ENCODE measurements around the gene OR10A6.

Gene OR10A6

GRCh38 chr11:7909585-7910285 is 21.3 kb downstream of the OR10A6 start:
- DNase-seq (ENCODE audit: low spot score), result no peak

- DNase-seq (ENCODE audit: low spot score), result no peak
Observed at GRCh38 chr11:7907121-7907520, 23.9 kb downstream of the OR10A6 start.

GRCh38 chr11:7906481-7906880 is 24.6 kb downstream of the OR10A6 start:
- DNase-seq (ENCODE audit: low spot score), result no peak

DNA sequence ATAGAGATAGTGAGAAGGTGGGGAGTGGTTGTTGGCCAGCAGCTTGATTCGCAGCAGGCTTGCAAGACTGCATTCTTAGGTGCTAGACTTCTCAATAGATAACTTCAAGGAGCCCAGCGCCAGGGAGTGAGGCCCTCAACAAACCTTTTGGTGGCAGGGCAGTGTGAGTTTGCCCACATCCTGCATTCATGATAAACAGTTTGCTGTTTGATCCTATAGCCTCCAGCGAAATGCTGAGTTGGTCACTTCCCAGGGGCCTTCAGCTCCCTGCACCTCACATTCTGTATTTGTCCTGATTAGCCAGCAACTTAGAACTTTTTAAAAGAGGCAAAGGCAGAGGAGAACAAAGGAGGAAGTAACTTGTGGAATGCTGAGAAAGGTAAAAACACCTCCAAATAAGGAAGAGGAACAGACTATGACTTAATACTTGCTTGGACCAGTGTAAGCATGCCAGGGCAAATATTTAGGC is 25.1 kb downstream of the OR10A6 start:
- DNase-seq (ENCODE audit: low spot score), result no peak

GRCh38 chr11:7905549-7905948 is 25.5 kb downstream of the OR10A6 start:
- DNase-seq (ENCODE audit: low spot score), result no peak

GRCh38 chr11:7904917-7905316 is 26.2 kb downstream of the OR10A6 start:
- DNase-seq (ENCODE audit: low spot score), result no peak

- no peak for DNase-seq (ENCODE audit: low spot score)
Observed at GRCh38 chr11:7903940-7904339, 27.1 kb downstream of the OR10A6 start.

DNA sequence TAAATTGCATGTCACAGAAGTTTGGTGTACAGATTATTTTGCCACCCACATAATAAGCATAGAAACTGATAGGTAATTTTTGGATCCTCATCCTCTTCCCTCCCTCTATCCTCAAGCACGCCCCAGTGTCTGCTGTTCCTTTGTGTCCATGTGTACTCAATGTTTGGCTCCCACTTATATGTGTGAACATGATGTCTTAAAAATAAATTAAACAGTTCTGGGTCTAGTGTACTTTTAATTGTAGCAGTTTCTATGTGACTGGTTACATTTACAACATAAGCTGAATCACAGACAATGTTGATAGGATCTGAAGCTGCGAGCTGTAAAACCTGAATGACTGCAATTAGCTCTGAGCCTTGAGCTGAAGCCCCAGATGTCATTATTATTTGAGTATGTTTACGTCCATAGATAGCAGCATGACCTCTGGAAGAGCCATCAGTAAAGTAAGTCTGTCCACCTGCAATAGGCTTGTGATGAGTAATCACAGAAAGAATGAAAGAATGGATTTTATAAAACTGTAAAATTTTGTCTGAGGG is 29.7 kb downstream of the OR10A6 start:
- DNase-seq (ENCODE audit: low spot score), result no peak

GRCh38 chr11:7900686-7901085 is 30.4 kb downstream of the OR10A6 start:
- DNase-seq (ENCODE audit: low spot score), result no peak

DNA sequence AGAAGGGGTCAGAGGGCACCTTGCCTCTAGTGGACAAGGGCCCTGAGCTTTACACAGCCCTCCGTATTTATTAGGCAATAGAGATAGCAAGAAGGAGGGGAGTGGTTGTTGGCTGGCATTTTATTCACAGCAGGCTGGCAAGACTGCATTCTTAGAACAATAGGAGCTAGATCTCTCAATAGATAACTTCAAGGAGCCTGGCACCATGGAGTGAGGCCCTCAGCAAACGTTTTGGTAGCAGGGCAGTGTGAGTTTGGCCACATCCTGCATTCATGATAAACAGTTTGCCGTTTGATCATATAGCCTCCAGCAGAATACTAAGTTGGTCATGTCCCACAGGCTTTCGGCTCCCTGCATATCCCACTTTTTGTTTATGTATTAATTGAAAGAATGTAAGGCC is 31.6 kb downstream of the OR10A6 start:
- DNase-seq (ENCODE audit: low spot score), result no peak

GRCh38 chr11:7898666-7899283 is 32.3 kb downstream of the OR10A6 start:
- no peak for DNase-seq (ENCODE audit: low spot score)

DNA sequence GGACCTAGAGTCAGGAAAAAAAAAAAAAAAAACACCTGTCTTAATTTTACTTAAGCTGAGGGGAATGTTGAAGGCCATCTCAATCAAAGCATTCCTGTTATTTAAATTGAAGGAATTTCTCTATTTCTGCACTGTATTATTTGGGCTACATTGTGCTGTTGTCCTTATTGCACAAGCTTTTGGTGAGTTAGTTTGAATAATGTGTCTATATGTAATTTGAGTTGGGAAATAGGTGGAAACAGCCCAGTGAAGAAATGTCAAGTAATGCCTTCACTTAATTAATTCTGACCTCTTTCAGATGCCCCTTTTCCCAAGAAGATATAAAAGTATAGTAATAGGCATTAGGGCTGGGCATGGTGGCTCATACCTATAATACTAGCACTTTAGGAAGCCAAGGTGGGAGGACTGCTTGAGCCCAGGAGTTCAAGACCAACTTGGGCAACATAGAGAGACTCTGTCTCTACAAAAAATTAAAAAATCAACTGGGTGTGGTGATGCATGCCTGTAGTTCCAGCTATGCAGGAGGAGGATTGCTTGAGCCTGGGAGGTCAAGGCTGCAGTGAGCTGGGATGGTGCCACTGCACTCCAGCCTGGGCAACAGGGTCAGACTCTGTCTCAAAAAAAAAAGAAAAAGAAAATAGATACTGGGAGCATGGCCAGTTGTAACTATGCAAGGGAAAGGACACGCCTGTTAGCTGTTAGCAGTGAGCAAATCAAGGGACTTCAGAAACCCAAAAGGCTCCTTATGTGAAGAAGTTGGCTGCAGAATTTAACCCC is 34.9 kb downstream of the OR10A6 start:
- DNase-seq (ENCODE audit: low spot score), result no peak

DNA sequence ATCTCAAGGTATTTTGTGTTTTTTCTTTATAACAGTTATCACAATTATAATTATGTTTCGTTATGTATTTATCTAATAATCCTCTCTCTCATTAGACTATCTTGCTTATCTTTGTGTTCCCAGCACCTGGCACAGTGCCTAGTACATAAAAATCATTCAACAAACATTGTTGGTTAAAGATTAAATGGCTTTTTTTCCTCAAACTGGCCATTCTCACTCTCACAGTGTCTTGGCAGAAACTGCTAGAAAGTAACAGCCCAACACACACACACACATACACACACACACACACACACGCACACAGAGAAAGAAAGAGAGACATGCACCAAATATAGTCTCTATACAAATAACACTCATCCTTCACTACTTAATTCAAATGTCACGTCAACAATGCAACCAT is 36.8 kb downstream of the OR10A6 start:
- no peak for DNase-seq (ENCODE audit: low spot score)

DNA sequence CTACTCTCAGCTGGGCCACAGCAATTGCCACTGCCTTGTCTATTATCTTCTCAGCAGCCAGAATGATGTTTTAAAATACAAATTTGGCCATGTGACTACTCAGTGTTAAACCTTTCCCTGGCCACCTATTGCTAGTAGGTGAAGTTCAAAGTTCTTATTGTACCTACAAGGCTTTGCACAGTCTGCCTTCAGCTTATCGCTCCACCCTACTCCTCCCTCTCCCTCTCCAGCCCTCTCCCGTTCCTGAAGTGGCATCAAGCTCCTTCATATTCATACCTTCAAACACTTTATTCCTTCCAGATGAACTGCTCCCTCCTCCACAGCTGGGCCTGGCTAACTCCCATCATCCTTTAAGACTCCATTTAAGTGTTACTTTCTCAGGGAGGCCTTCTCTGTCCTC is 37.3 kb downstream of the OR10A6 start:
- no peak for DNase-seq (ENCODE audit: low spot score)

DNA sequence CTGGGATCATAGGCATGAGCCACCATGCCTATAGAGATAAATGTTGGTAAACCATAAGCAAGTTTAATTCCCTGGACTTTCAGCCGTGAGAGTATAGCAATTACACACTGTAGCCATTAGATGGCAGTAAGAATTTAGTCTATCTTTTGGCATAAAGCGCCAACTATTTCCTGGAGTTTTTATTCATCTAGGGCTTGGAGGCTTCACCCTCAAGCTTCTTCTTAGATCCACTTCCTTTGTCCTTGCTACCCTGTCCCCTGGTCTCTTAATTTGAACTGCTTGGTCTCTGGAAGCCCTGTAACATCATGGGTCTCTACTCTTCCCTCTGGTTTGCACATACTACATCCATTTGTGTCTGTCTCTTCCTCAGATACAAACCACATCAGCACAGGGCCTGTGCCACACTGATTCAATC is 38.2 kb downstream of the OR10A6 start:
- DNase-seq (ENCODE audit: low spot score), result peak; percentile 41

DNA sequence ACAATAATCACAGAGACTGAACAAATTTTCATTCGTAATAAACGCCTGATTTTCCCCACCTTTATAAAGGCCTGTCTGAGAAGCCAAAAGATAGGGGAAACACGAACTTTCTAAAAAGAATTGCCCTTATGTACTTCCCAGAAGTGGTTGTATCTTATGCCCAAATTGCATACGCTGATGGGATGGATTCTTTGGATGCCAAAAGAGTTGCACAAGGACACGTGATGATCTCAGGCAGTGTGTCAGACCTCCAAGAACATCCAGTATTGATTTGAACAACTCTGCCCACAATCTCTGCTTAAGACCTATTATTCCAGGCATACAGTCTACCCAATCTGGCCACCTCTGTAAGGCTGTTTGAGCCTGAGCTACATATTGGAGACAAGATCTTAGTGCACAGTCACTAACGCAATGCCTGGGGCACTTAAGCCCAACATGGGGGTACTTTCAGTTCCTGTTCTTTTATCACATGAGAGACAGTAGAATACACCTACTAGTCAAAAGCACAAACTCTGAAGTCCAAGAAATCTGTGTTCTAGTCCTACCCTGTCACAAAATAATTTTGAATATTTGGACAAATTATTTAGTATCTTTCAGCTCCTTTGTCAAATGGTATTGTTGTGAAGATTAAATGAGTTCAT is 38.9 kb downstream of the OR10A6 start:
- no peak for DNase-seq (ENCODE audit: low spot score)

GRCh38 chr11:7890417-7891172 is 40.5 kb downstream of the OR10A6 start:
- no peak for DNase-seq (ENCODE audit: low spot score)

DNA sequence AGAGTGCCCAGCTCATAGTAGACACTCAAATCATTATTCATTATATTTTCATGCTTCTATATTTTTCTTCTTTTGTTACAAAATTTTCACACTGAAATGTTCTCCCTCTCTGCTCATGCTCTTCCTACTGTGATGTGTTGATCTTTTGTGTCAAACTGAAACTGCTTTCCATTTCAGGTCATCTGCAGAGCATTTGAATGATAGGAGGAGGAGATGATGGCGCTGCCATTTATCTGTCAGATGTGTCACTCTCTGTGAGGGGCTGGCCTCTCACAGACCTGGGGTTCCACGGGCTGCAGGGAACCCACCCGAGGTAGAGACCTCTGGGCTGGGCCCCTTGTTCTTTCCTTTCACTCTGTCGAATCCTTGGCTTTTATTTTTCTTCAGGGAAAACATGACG is 41.1 kb downstream of the OR10A6 start:
- no peak for DNase-seq (ENCODE audit: low spot score)

- DNase-seq (ENCODE audit: low spot score), result no peak
Observed at GRCh38 chr11:7882860-7883259, 48.2 kb downstream of the OR10A6 start.
